KOPT-K1 (cell line): Measurements from ENCODE around the gene C15orf39.
"Not testable (repeated sequence)": the region's sequence is repeated elsewhere in the genome, so short reads cannot be mapped to it uniquely, and the experiment has no call there.

ENCODE experiments used
- H3K27ac ChIP-seq: fragments of 200-600 bp; sonication (generic); 2 replicates; pipeline ENCODE4 v1.5.1; 2016; ENCODE audit warnings: antibody characterized with exemption, mild to moderate bottlenecking, low read depth, low read length; ENCODE audit not compliant: poor library complexity, severe bottlenecking
- H3K36me3 ChIP-seq: fragments of 200-600 bp; sonication (generic); 2 replicates; pipeline ENCODE4 v1.5.1; 2017; ENCODE audit warnings: antibody characterized with exemption, mild to moderate bottlenecking, low read length, moderate library complexity; ENCODE audit not compliant: insufficient read depth
- H3K9me3 ChIP-seq: fragments of 200-600 bp; sonication (generic); 2 replicates; pipeline ENCODE4 v1.5.1; 2017; ENCODE audit warnings: antibody characterized with exemption, low read length, mild to moderate bottlenecking; ENCODE audit not compliant: insufficient read depth, poor library complexity, severe bottlenecking

The C15orf39 gene

GRCh38 chr15:75201616-75202250 is at the start of gene C15orf39:
C15orf39 (plus strand) TSS chr15:75201882; CDS start chr15:75206049, 4,167 bp downstream.
- Histone ChIP-seq H3K36me3 (peaks cover 18% of the 10 kb centered on the region), H3K9me3 (no peaks in the 10 kb centered on the region), H3K27ac (peak within 1 kb of the TSS; percentile 89)

- no peak overlapping the region for H3K27ac ChIP-seq
- no peaks in the 10 kb centered on the region for H3K36me3 ChIP-seq
- H3K9me3 ChIP-seq, result peaks cover 25% of the 10 kb centered on the region
Measured at GRCh38 chr15:75152382-75153079, 49.2 kb upstream of the C15orf39 start.

- no peak overlapping the region for H3K27ac ChIP-seq
- H3K36me3 ChIP-seq, result no peaks in the 10 kb centered on the region
- peaks cover 21% of the 10 kb centered on the region for H3K9me3 ChIP-seq
Measured at GRCh38 chr15:75153087-75153486, 48.6 kb upstream of the C15orf39 start.

- Histone ChIP-seq H3K9me3 (peaks cover 15% of the 10 kb centered on the region), H3K27ac (no peak overlapping the region), H3K36me3 (no peaks in the 10 kb centered on the region)
Measured at GRCh38 chr15:75153565-75154276, 48.0 kb upstream of the C15orf39 start.

GRCh38 chr15:75154461-75155062 is 47.1 kb upstream of the C15orf39 start:
- peaks cover 11% of the 10 kb centered on the region for H3K9me3 ChIP-seq
- H3K36me3 ChIP-seq, result no peaks in the 10 kb centered on the region
- no peak overlapping the region for H3K27ac ChIP-seq

- Histone ChIP-seq H3K36me3 (no peaks in the 10 kb centered on the region), H3K9me3 (no peaks in the 10 kb centered on the region), H3K27ac (no peak overlapping the region)
Measured at GRCh38 chr15:75156326-75157215, 45.1 kb upstream of the C15orf39 start.

GRCh38 chr15:75158402-75158801 is 43.3 kb upstream of the C15orf39 start:
- Histone ChIP-seq H3K9me3 (no peaks in the 10 kb centered on the region), H3K27ac (no peak overlapping the region), H3K36me3 (no peaks in the 10 kb centered on the region)

GRCh38 chr15:75159244-75159643 is 42.4 kb upstream of the C15orf39 start:
- no peaks in the 10 kb centered on the region for H3K36me3 ChIP-seq
- no peaks in the 10 kb centered on the region for H3K9me3 ChIP-seq
- H3K27ac ChIP-seq, result no peak overlapping the region

GRCh38 chr15:75161106-75161916 is 40.4 kb upstream of the C15orf39 start:
- Histone ChIP-seq H3K27ac (no peak overlapping the region), H3K9me3 (no peaks in the 10 kb centered on the region)

GRCh38 chr15:75161917-75162414 is 39.7 kb upstream of the C15orf39 start:
- H3K9me3 ChIP-seq, result no peaks in the 10 kb centered on the region
- H3K27ac ChIP-seq, result no peak overlapping the region
- no peaks in the 10 kb centered on the region for H3K36me3 ChIP-seq

More at GRCh38 chr15:75161106-75161916, 40.4 kb upstream of the C15orf39 start:
- no peaks in the 10 kb centered on the region for H3K36me3 ChIP-seq

- Histone ChIP-seq H3K27ac (no peak overlapping the region), H3K9me3 (no peaks in the 10 kb centered on the region), H3K36me3 (no peaks in the 10 kb centered on the region)
Measured at GRCh38 chr15:75163150-75163564, 38.5 kb upstream of the C15orf39 start.

- Histone ChIP-seq H3K9me3 (peaks cover 6% of the 10 kb centered on the region), H3K27ac (no peak overlapping the region), H3K36me3 (no peaks in the 10 kb centered on the region)
Measured at GRCh38 chr15:75164625-75165350, 36.9 kb upstream of the C15orf39 start.

GRCh38 chr15:75166489-75167063 is 35.1 kb upstream of the C15orf39 start:
- H3K27ac ChIP-seq, H3K9me3 ChIP-seq: not testable (repeated sequence)

More at GRCh38 chr15:75166489-75167063, 35.1 kb upstream of the C15orf39 start:
- H3K36me3 ChIP-seq, result not testable (repeated sequence)
